Ovary (tissue), 9 donors: ENCODE results near the gene PXMP4. TPM values are rescaled to one million over a fixed set of nuclear protein-coding genes. Genes with fewer than 3 reads are reported as not detected.

Experiments
- DNase-seq, 5 donors: peaks; one replicate each; pipeline ENCODE4 v3.0.0-alpha.2; 2019 to 2020
- H3K27ac ChIP-seq, 2 donors: fragments of 200-600 bp; one replicate each; pipeline versions ENCODE4 v1.5.1 to v1.8.0; 2019 to 2022
- H3K27me3 ChIP-seq: fragments of 200-600 bp; one replicate; pipeline ENCODE4 v1.8.0; 2022
- H3K36me3 ChIP-seq: fragments of 200-600 bp; sonication (generic); one replicate; pipeline ENCODE4 v1.5.1; 2019
- H3K4me1 ChIP-seq: one replicate; pipeline ENCODE4 v1.8.1; 2013; ENCODE audit warnings: mild to moderate bottlenecking, moderate library complexity; ENCODE audit not compliant: insufficient read depth
- H3K4me3 ChIP-seq: fragments of 200-600 bp; sonication (generic); one replicate; pipeline ENCODE4 v1.5.1; 2017
- H3K9me3 ChIP-seq, 2 donors: fragments of 200-600 bp in 1 of 2; sonication (generic) in 1 of 2; one replicate each; pipeline versions ENCODE4 v1.5.1 to v1.8.1; 2013 to 2019; ENCODE audit warnings: mild to moderate bottlenecking in 1 of 2, moderate library complexity in 1 of 2
- EP300 ChIP-seq: sonication (generic); formaldehyde crosslinking; IDR thresholded peaks from one replicate; pipeline ENCODE4 v1.6.1; 2017; ENCODE audit warnings: antibody characterized with exemption
- POLR2A ChIP-seq: fragments of 450-650 bp; IDR thresholded peaks from one replicate; pipeline ENCODE4 v1.6.1; 2017; ENCODE audit warnings: antibody characterized with exemption, mild to moderate bottlenecking, moderate library complexity
- WGBS, 3 donors: extraction: QIAGEN DNeasy Blood & Tissue Kit in 1 of 3; methylation state at CpG; one replicate each; pipeline versions ENCODE4 v1.1.5 to v1.1.7; 2013 to 2017; 5-methylcytosine and 5-hydroxymethylcytosine counted together
- intact Hi-C, 4 donors: fragments of 100-400 bp; cut with DNase I; formaldehyde crosslinking; loops; one replicate each; pipeline versions ENCODE4 v1.11.0 to v1.15.1; 2022 to 2023
- polyA plus RNA-seq, 2 donors: library from polyadenylated mRNA; stranded (reverse); fragments of 200-250 nt in 1 of 2; fragments of 350-450 nt in 1 of 2; fragmentation: Illumina TruSeq in 1 of 2; extraction: RNeasy Lipid Tissue Mini Kit (QIAGEN cat#74804) in 1 of 2; gene quantifications; one replicate each; pipeline ENCODE4 v1.2.3, GENCODE V29; 2013 to 2014
- total RNA-seq, 7 donors: library from RNA; depleted of rRNA in 2 of 7; stranded (reverse); fragments of >200 nt in 2 of 7; fragmentation: NEBNext Ultra II Directional in 3 of 7; extraction: Animal tissue kit (Norgen Biotek cat#: 25700) in 3 of 7; gene quantifications; one replicate each; pipeline versions ENCODE4 v1.1.0 to v1.2.4, GENCODE V29; 2016 to 2023
- TF ChIP-seq, protein P1 (sequence below), 3 donors: fragments of 450-650 bp in 2 of 3; fragments of 200-600 bp in 1 of 3; IDR thresholded peaks; one replicate each; pipeline versions ENCODE4 v1.5.1 to v1.8.0; 2016 to 2022; ENCODE audit warnings: antibody characterized with exemption in 3 of 3, mild to moderate bottlenecking in 1 of 3
- donor health status: DM: no; HTN: no; CAD: no; lungs with moderate emphysema.
- donor health status: DM: no; HTN: no; CAD: no.
- donor health status: Bipolar disorder and iron deficiency.
- donor health status: DM: yes; HTN: yes; CAD: no.
- donor health status: DM: no; HTN: no; CAD: no.
- donor health status: DM: yes; HTN: yes; CAD: no.

PXMP4 gene
- total and polyA plus RNA-seq, 9 donors, result 3.4 to 15.1 (median 10.3) TPM

DNA sequence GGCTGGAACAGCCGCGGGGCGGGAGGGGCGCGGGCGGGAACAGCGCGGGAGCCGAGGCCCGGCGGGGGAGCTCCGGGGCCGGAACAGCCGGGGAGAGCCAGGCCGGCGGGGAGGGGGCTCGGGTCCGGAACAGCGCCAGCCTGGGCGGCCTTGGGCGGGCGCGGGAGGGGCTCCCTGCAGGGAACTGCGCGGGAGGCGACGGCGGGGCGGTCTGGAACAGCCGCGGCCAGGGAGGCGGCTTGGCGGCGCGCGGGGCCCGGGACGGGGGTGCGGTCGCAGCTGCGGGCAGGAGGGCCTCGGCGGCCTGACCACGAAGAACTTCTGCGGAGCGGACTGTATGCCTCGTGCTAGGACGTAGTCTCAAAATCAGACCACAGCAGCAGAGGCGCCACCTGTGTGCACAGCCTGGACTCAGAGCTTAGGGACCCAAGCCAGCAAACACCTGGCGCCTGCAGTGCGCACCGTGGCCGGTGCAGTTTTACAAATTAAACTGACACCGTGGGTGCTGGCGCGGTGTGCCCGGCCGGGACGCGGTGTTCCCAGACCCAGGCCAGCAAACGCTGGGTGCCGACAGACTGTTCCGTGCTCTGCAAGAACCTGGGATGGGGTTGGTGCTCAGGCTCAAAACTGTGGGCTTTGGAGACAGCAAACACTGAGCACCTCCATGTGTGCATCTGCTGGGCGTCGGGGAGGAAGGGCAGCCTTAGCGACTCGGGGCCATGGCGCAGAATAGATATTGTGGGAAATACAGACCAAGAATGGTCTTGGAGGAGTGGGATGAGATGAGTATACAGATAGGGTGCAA lies 12.3 kb upstream of the PXMP4 start:
- 2 to 6% (median 3%) methylated on average over 20 to 68 of the region's 68 CpGs for WGBS, 3 donors
- intact Hi-C loops, result loop anchor here in 3 of 4 donors (5.0 to 10.0 kb wide), 3 partner anchors 55 to 68 kb away; partner anchors contain the start of genes ACTL10 (in 2 of the 3) and C20orf144 (in 1 of the 3)

DNA sequence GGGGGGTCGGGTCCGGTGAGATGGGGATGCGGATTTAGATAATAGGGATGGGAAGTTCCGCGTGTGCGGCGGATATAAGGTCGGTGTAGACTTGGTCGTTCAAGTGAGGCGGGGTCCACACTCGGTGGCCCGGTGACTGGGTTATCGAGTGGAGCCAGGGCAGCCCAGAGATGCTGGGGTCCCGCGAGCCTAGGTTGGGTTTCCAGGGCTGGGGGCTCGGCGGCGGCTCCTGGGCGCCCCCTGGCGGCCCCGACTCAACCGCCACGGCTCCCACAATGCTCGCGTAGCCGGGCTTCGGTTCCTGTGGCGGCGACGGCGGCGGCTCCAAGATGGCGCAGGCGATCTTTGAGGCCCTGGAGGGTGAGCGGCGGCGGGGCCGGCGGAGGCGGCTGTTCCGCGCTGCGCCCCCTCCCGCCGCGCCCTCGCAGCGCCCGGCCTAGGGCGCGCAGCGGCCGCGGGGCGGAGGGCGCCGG lies 11.6 kb upstream of the PXMP4 start, which contains the start of gene ZNF341:
Gene ZNF341, plus strand, starts transcription at position 304 of the 473 bp plus-strand sequence. Its CDS starts 26 bp downstream, at position 330.
- Histone ChIP-seq H3K27ac (peak within 1 kb of the TSS; percentile 51 to 95), H3K27me3 (no peaks in the 10 kb centered on the region), H3K9me3 (no peaks in the 10 kb centered on the region), H3K4me3 (peak within 1 kb of the TSS; percentile 37), H3K36me3 (no peaks in the 10 kb centered on the region), H3K4me1 (peaks cover 13% of the 10 kb centered on the region)
- TF ChIP-seq, protein P1, sequence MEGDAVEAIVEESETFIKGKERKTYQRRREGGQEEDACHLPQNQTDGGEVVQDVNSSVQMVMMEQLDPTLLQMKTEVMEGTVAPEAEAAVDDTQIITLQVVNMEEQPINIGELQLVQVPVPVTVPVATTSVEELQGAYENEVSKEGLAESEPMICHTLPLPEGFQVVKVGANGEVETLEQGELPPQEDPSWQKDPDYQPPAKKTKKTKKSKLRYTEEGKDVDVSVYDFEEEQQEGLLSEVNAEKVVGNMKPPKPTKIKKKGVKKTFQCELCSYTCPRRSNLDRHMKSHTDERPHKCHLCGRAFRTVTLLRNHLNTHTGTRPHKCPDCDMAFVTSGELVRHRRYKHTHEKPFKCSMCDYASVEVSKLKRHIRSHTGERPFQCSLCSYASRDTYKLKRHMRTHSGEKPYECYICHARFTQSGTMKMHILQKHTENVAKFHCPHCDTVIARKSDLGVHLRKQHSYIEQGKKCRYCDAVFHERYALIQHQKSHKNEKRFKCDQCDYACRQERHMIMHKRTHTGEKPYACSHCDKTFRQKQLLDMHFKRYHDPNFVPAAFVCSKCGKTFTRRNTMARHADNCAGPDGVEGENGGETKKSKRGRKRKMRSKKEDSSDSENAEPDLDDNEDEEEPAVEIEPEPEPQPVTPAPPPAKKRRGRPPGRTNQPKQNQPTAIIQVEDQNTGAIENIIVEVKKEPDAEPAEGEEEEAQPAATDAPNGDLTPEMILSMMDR (IDR thresholded peaks at IDR 0.05), result peak; percentile 96 to 99 (median 96)
- TF ChIP-seq POLR2A, result no peak
- DNase-seq, result peak; percentile 91 to 96 (median 93)
- intact Hi-C loops, result loop anchor here in 3 of 4 donors (5.0 to 10.0 kb wide), 3 partner anchors 54 to 67 kb away; partner anchors contain the start of genes ACTL10 (in 2 of the 3) and C20orf144 (in 1 of the 3)
- 1 to 7% (median 2%) methylated on average over 13 to 57 of the region's 57 CpGs for WGBS, 3 donors

More for the DNA sequence above, 12.3 kb upstream of the PXMP4 start:
- peak overlapping the region; percentile 37 for H3K4me3 ChIP-seq
- H3K27me3 ChIP-seq, result no peaks in the 10 kb centered on the region
- peak overlapping the region; percentile 30 to 95 for H3K27ac ChIP-seq
- TF ChIP-seq EP300 (no peak), POLR2A (no peak)
- TF ChIP-seq, protein P1 (IDR thresholded peaks at IDR 0.05), result no peak
- no peaks in the 10 kb centered on the region for H3K36me3 ChIP-seq
- DNase-seq, result peak in 3 of 5 donors; percentile 91 to 94 (median 93)
- peaks cover 13% of the 10 kb centered on the region for H3K4me1 ChIP-seq
- H3K9me3 ChIP-seq, result no peaks in the 10 kb centered on the region

DNA sequence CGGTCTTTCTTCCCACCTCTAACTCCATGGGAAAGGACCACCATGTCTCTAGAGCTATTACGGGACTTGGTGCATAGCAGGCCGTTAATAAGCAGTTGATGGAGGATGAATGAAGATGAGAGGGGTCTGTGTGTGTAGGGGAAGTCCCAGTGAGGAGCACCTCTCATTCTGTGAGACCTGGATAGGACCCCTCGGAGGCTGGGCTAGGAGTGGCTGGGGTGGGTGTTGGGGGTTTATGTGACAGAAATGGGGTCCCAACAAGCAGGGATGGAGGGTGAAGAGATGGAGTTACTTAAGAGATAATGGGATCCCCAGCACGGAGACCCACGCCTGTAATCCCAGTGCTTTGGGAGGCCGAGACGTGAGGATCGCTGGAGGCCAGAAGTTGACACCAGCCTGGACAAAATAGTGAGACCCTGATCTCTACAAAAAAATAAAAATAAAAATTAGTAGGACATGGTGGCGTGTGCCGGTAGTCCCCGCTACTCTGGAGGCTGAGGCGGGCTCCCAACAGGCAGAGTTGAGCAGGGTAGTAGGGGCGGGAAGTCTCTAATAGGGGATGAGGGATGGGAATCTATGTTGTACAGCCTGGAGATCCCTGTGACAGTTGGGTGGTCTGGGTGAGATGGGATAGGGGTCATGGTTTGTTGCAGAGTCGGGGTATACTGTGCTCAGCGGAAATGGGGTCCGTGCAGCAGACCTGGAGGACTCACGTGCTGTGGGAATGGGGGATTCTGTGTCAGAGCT lies 11.0 kb upstream of the PXMP4 start:
- no peaks in the 10 kb centered on the region for H3K36me3 ChIP-seq
- H3K9me3 ChIP-seq, result no peaks in the 10 kb centered on the region
- peaks cover 13% of the 10 kb centered on the region for H3K4me1 ChIP-seq
- H3K27me3 ChIP-seq, result no peaks in the 10 kb centered on the region
- WGBS, 3 donors, result 78 to 79% (median 79%) methylated on average over 18 of the region's 18 CpGs
- H3K27ac ChIP-seq, result peak overlapping the region; percentile 51 to 95
- peak overlapping the region; percentile 37 for H3K4me3 ChIP-seq
- intact Hi-C loops, result loop anchor here in 3 of 4 donors (5.0 to 10.0 kb wide), 3 partner anchors 54 to 66 kb away; partner anchors contain the start of genes ACTL10 (in 2 of the 3) and C20orf144 (in 1 of the 3)
- TF ChIP-seq POLR2A (no peak), EP300 (no peak)
- TF ChIP-seq, protein P1 (IDR thresholded peaks at IDR 0.05), result no peak
- peak in 2 of 5 donors; percentile 20 to 42 for DNase-seq

DNA sequence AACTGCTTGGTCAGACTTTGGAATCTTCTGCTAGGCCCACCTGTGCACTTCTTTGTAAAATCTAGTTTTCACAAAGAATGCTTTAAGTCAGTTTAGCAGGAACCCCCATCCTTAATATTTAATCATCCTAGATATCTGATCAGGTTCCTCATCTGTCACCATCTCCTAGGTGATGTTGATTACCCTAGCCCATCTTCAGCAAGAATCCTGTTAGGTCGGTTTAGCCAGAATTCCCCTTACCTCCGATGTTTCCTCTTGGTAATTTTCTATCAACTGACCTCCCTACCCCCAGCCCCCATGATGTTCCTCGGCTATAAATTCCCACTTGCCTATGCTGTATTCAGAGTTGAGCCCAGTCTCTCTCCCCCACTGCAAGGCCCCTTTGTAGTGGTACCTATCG lies 9.0 kb upstream of the PXMP4 start:
- Histone ChIP-seq H3K36me3 (no peaks in the 10 kb centered on the region), H3K9me3 (no peaks in the 10 kb centered on the region), H3K4me3 (no peak overlapping the region), H3K27ac (no peak overlapping the region), H3K27me3 (no peaks in the 10 kb centered on the region), H3K4me1 (peaks cover 11% of the 10 kb centered on the region)
- no peak for DNase-seq
- 63 to 73% (median 72%) methylated on average over 4 of the region's 4 CpGs for WGBS, 3 donors
- TF ChIP-seq, protein P1 (IDR thresholded peaks at IDR 0.05), result no peak
- TF ChIP-seq POLR2A (no peak), EP300 (no peak)
- intact Hi-C loops, result no loop called here
